Stimulated activated CD4-positive, alpha-beta T cell treated with anti-CD3 and anti-CD28 coated beads, Interleukin-12 subunit alpha, Interleukin-12 subunit beta, amount 100 ng/mL, for 48 hours (primary cell): ENCODE results near the gene PRKCI.
"Not testable (repeated sequence)": the region's sequence is repeated elsewhere in the genome, so short reads cannot be mapped to it uniquely, and the experiment has no call there.

Experiments used
- DNase-seq, 3 donors: peaks; one replicate each; pipeline ENCODE4 v3.0.0-alpha.2; 2020; ENCODE audit warnings: low read depth in 2 of 3, low spot score in 1 of 3

PRKCI gene

GRCh38 chr3:170338690-170339340 lies 116.6 kb downstream of the PRKCI start:
- no peak for DNase-seq

GRCh38 chr3:170342273-170342672 lies 120.0 kb downstream of the PRKCI start:
- not testable (repeated sequence) for DNase-seq

GRCh38 chr3:170343859-170344258 lies 121.6 kb downstream of the PRKCI start:
- not testable (repeated sequence) for DNase-seq

- DNase-seq = no peak
Measured at GRCh38 chr3:170344971-170345370, 122.7 kb downstream of the PRKCI start.

GRCh38 chr3:170346481-170347392 lies 124.5 kb downstream of the PRKCI start:
- no peak for DNase-seq

- DNase-seq = no peak
Measured at GRCh38 chr3:170350515-170351413, 128.5 kb downstream of the PRKCI start.

GRCh38 chr3:170352936-170353335 lies 130.7 kb downstream of the PRKCI start:
- no peak for DNase-seq

GRCh38 chr3:170353485-170353884 lies 131.3 kb downstream of the PRKCI start:
- no peak for DNase-seq

- no peak for DNase-seq
Measured at GRCh38 chr3:170354760-170355159, 132.5 kb downstream of the PRKCI start.
